Measurements from ENCODE around the gene ERICH6B.

ERICH6B gene

DNA sequence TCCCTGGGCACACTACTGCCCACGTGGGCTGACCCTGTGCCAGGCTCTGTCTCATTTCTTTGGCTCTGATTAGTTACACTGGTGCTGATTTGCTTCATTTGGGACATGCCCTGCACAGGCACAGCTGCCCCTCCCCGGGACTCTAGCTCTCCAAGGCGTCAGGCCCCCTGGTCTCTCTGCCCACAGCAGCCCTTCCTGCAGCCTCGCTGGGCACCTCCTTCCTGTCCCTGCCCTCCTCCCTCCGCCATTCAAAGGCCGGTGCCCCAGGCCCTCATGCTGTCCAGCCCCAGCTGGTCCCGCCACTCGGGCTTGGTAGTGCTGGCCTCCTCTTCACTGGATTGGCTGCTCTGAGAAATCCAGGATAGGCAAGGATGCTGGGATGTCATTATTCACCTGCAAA is 73.1 kb downstream of the ERICH6B start:
- Histone ChIP-seq H3K9ac (ENCODE audit: low read length) (no peak overlapping the region), H3K79me2 (ENCODE audit: insufficient read depth, low read length) (no peaks in the 10 kb centered on the region), H3K4me2 (ENCODE audit: low read length) (no peak overlapping the region), H2AFZ (ENCODE audit: low read length) (no peak overlapping the region), H4K20me1 (ENCODE audit: insufficient read depth, low read length) (no peaks in the 10 kb centered on the region), H3K9me3 (ENCODE audit: low read length) (no peaks in the 10 kb centered on the region), H3F3A (ENCODE audit: insufficient read depth, low read length) (no peaks in the 10 kb centered on the region), H3K27me3 (ENCODE audit: insufficient read depth, low read length) (no peaks in the 10 kb centered on the region), H3K4me1 (ENCODE audit: insufficient read depth, low read length, severe bottlenecking) (no peaks in the 10 kb centered on the region), H3K9me2 (ENCODE audit: low read depth, low read length) (no peaks in the 10 kb centered on the region), H3K27ac (ENCODE audit: low read depth, low read length, poor library complexity, severe bottlenecking) (no peak overlapping the region), H3K4me3 (ENCODE audit: low read depth, low read length, poor library complexity, severe bottlenecking) (no peak overlapping the region), H3K36me3 (ENCODE audit: insufficient read depth, low read length) (no peaks in the 10 kb centered on the region)
- TF ChIP-seq, protein P1, sequence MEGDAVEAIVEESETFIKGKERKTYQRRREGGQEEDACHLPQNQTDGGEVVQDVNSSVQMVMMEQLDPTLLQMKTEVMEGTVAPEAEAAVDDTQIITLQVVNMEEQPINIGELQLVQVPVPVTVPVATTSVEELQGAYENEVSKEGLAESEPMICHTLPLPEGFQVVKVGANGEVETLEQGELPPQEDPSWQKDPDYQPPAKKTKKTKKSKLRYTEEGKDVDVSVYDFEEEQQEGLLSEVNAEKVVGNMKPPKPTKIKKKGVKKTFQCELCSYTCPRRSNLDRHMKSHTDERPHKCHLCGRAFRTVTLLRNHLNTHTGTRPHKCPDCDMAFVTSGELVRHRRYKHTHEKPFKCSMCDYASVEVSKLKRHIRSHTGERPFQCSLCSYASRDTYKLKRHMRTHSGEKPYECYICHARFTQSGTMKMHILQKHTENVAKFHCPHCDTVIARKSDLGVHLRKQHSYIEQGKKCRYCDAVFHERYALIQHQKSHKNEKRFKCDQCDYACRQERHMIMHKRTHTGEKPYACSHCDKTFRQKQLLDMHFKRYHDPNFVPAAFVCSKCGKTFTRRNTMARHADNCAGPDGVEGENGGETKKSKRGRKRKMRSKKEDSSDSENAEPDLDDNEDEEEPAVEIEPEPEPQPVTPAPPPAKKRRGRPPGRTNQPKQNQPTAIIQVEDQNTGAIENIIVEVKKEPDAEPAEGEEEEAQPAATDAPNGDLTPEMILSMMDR (IDR thresholded peaks at IDR 0.05; ENCODE audit: low read length): no peak
- TF ChIP-seq EZH2 (IDR thresholded peaks at IDR 0.05; ENCODE audit: borderline replicate concordance, low read length): no peak

DNA sequence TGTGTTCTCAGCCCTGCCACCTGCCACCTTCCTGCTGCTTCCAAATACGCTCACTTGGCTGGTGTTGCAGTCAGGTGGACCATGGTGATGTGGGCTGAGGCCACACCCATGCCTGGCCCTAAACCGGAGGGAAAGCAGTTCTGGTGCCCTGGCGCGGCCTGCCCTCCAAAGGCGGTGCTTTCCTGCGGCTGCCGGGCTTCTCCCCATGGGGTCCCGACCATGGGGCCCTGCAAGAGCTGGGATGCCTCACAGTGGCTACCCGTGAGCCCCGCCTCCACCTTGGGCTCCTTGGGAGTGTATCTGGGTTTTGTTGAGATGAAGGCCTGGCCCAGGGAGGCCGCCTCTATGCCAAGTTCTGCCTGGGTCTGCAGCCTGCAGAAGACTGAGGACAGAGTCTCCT is 73.7 kb downstream of the ERICH6B start:
- H3K9ac ChIP-seq (ENCODE audit: low read length): no peak overlapping the region
- H3K4me2 ChIP-seq (ENCODE audit: low read length): no peak overlapping the region
- H3K9me2 ChIP-seq (ENCODE audit: low read depth, low read length): no peaks in the 10 kb centered on the region
- H3K36me3 ChIP-seq (ENCODE audit: insufficient read depth, low read length): no peaks in the 10 kb centered on the region; the same call in 1 of the 2 replicates
- H4K20me1 ChIP-seq (ENCODE audit: insufficient read depth, low read length): no peaks in the 10 kb centered on the region
- no peaks in the 10 kb centered on the region for H3K27me3 ChIP-seq (ENCODE audit: insufficient read depth, low read length)
- no peak for TF ChIP-seq EZH2 (IDR thresholded peaks at IDR 0.05; ENCODE audit: borderline replicate concordance, low read length)
- TF ChIP-seq, protein P1 (IDR thresholded peaks at IDR 0.05; ENCODE audit: low read length): no peak
- no peak overlapping the region for H2AFZ ChIP-seq (ENCODE audit: low read length)
- no peaks in the 10 kb centered on the region for H3K9me3 ChIP-seq (ENCODE audit: low read length)
- H3K4me3 ChIP-seq (ENCODE audit: low read depth, low read length, poor library complexity, severe bottlenecking): no peak overlapping the region
- no peaks in the 10 kb centered on the region for H3F3A ChIP-seq (ENCODE audit: insufficient read depth, low read length)
- no peak overlapping the region for H3K27ac ChIP-seq (ENCODE audit: low read depth, low read length, poor library complexity, severe bottlenecking)
- H3K4me1 ChIP-seq (ENCODE audit: insufficient read depth, low read length, severe bottlenecking): no peaks in the 10 kb centered on the region
- no peaks in the 10 kb centered on the region for H3K79me2 ChIP-seq (ENCODE audit: insufficient read depth, low read length)

DNA sequence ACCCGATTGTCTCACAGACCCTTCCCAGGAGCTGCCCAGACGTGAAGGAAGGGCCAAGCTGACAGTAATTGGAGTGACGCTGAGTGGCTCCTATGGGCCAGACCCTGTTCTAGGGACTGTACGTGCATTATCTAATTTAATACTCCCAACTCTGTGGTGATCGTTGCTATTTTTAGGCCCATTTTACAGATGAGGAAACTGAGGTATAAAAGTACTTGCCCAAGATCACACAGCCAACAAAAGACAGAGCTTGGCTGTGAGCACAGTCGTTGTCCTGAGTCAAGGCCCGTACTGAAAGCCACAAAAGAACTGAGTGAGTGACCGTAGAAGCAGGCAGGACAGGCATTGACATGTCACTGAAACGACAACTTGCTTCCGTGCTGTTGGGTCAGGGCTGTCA is 74.7 kb downstream of the ERICH6B start:
- Histone ChIP-seq H3K27me3 (ENCODE audit: insufficient read depth, low read length) (no peaks in the 10 kb centered on the region), H3F3A (ENCODE audit: insufficient read depth, low read length) (no peaks in the 10 kb centered on the region), H3K79me2 (ENCODE audit: insufficient read depth, low read length) (no peaks in the 10 kb centered on the region), H3K4me2 (ENCODE audit: low read length) (no peak overlapping the region), H2AFZ (ENCODE audit: low read length) (no peak overlapping the region), H3K27ac (ENCODE audit: low read depth, low read length, poor library complexity, severe bottlenecking) (no peak overlapping the region), H3K4me3 (ENCODE audit: low read depth, low read length, poor library complexity, severe bottlenecking) (no peak overlapping the region), H3K4me1 (ENCODE audit: insufficient read depth, low read length, severe bottlenecking) (no peaks in the 10 kb centered on the region), H3K9ac (ENCODE audit: low read length) (no peak overlapping the region), H3K9me2 (ENCODE audit: low read depth, low read length) (no peaks in the 10 kb centered on the region), H3K36me3 (ENCODE audit: insufficient read depth, low read length) (peaks cover 1% of the 10 kb centered on the region; the same call in 1 of the 2 replicates), H3K9me3 (ENCODE audit: low read length) (no peaks in the 10 kb centered on the region), H4K20me1 (ENCODE audit: insufficient read depth, low read length) (no peaks in the 10 kb centered on the region)
- TF ChIP-seq, protein P1 (IDR thresholded peaks at IDR 0.05; ENCODE audit: low read length): no peak
- TF ChIP-seq EZH2 (IDR thresholded peaks at IDR 0.05; ENCODE audit: borderline replicate concordance, low read length): no peak

Measured in OCI-LY1 (cell line).